GM18873 (cell line): ENCODE results near the gene DDX52.

Experiments used
- ATAC-seq: cut with Tn5 transposase; IDR thresholded peaks from one replicate; pipeline ENCODE4 v1.9.1; 2021; ENCODE audit warnings: mild to moderate bottlenecking, moderate library complexity, moderate number of reproducible peaks; ENCODE audit not compliant: unreplicated experiment, low FRiP score

DDX52 gene

GRCh38 chr17:37592291-37592690 lies 51.0 kb downstream of the DDX52 start:
- ATAC-seq = no peak

DNA sequence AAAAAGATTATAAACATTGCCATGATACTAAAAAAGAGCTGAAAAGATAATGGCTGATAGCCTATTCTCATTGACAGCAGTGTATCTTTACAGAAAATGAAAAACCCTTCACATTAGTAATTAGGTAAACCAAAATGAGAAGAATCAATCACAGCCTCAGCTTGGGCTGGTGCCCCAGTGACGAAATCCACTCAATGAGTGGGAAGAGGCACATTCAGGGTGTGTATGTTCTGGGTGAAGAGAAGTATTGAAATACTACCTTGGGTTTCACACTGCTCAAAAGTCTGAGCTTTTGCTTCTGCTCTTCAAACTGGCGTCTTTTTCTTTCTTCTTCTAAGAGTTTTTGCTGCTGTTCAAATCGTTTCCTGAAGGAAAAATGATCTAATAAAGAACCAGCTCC lies 58.2 kb downstream of the DDX52 start:
- no peak for ATAC-seq

DNA sequence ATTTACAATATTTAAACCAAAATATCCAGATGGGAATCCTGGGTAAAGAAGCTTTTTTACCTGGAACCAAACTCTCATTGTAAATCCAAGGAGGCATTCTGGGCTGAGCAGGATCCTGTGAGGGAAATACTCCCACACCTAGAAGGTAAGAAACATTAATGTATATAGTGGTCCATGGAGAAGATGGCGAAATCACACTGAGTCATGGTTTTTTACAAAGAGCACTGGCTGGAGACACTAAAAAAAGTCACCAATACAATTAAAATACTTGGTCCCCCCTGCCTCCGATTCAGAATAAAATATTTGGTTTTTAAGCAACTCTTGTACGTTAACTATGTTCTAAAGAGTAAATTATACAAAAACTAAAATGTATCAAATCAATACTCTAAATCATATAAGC lies 67.0 kb downstream of the DDX52 start:
- ATAC-seq = no peak

GRCh38 chr17:37574427-37574826 lies 68.8 kb downstream of the DDX52 start:
- ATAC-seq = no peak

DNA sequence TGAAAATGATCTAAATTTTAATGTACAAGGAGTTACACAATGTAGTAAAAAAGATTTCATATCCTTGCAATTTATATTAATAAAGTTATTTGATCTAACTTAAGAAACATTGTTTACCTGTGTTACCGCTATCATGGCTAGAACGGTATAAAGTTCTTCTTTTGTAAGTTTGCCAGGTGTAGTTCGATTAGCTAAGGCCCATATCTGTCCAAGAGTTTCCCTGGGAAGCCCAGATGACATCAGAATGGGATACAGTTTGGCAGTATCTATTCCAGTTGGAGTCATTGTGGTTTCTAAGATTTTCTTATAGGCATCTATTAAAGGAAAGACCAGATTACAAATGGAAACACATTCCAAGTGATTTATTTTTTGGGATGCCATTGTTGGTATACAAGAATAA lies 71.6 kb downstream of the DDX52 start:
- no peak for ATAC-seq

DNA sequence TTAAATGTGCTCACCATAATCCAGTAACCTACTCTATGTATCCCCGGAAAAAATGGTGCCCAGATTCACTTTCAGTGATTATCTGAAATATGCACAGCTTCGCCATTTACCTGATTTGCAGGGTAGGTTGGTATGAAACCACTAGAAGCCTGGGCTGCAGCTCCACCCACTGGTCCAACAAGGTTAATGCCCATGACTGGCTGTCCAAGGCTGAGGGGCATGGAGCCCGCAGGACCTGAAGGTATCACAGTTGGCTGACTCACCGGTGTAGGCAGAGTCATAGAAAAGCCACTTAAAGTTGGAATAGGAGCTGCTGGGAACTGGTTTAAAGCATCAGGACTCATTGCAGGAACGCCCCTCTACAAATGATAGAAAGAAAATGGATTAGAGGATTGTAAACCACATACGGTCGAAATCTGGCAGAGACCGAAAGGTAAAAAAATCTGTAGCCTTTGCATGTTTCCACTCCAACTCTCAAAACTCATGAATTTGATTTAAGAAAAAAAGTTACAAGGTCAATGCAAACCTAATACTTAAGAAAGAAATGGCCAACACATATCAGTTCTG lies 72.6 kb downstream of the DDX52 start:
- ATAC-seq = no peak

DNA sequence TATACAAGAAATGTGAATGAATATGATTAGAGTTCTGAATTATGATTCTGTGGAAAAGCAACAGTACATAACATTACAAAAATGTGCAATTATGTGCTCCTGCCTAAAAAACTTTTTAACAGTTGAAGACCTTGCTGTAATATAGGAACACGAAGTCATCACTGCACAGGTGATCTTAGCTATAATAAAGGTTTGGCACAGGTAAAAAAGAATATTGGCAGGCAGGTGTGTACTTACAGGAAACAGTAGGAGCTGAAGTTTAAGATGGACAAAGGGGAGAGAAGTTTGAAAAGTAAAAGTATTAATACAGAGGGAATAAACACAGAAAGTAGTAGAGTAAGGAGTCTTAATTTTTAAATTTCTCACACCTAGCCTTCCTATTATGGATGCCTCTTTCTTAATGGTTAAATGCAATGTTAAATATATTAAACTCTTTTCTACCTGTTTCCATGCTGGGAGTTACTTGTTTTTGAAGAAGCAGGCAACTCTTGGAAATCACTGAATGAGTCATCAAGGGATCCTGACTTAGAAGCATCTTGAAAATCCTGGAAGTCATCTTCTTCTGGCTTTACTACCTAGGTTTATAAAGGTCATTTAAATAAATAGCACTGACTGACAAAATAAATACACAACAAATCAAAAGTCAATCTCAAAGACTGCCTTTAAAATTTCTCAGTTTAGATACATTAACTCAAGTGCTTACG lies 74.7 kb downstream of the DDX52 start:
- no peak for ATAC-seq

DNA sequence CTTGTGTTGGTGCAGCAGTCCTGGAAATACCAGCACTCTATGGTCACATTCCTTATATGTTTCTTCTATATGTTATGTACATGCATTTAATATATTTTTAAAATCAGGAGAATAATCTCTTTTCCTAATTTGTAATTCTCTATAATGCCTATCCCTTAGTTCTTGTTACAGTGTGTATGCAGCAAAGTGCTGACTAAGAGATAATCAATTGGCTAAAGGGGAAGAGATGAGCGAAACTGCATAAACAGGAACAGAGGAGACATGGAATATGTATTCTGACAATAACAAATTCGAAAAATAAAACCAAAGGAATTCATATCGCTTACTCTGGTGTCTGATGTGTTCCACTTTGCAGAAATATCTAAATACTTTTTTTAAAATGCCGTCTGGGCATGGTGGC lies 75.7 kb downstream of the DDX52 start:
- no peak for ATAC-seq

- ATAC-seq = no peak
These were observed 76.1 kb downstream of the DDX52 start for GRCh38 chr17:37567137-37567536.

- no peak for ATAC-seq
These were observed 79.0 kb downstream of the DDX52 start for GRCh38 chr17:37564252-37564651.

- ATAC-seq = no peak
These were observed 81.1 kb downstream of the DDX52 start for GRCh38 chr17:37562016-37562745.
